Uterus (tissue), 4 donors: Measurements from ENCODE around the gene PROK1. TPM values are rescaled to one million over a fixed set of nuclear protein-coding genes. Genes with fewer than 3 reads are reported as not detected.

Experiments used
- DNase-seq, 2 donors: peaks; one replicate each; pipeline ENCODE4 v3.0.0-alpha.2; 2019 to 2020
- H3K27ac ChIP-seq, 2 donors: fragments of 200-600 bp; sonication (generic); 1 replicate in 1 of 2; 2 replicates in 1 of 2; pipeline ENCODE4 v1.5.1; 2016 to 2018
- H3K27me3 ChIP-seq, 2 donors: fragments of 200-600 bp; sonication (generic); one replicate each; pipeline ENCODE4 v1.5.1; 2018 to 2019; ENCODE audit warnings: control low read depth in 1 of 2
- H3K36me3 ChIP-seq, 2 donors: fragments of 200-600 bp; sonication (generic); one replicate each; pipeline ENCODE4 v1.5.1; 2019; ENCODE audit warnings: control low read depth in 1 of 2
- H3K4me1 ChIP-seq, 2 donors: fragments of 200-600 bp; sonication (generic); one replicate each; pipeline ENCODE4 v1.5.1; 2018 to 2019; ENCODE audit warnings: control low read depth in 1 of 2
- H3K4me3 ChIP-seq, 2 donors: fragments of 200-600 bp; sonication (generic); 1 replicate in 1 of 2; 2 replicates in 1 of 2; pipeline ENCODE4 v1.5.1; 2018 to 2019; ENCODE audit warnings: mild to moderate bottlenecking in 1 of 2
- H3K9me3 ChIP-seq, 2 donors: fragments of 200-600 bp; sonication (generic); one replicate each; pipeline ENCODE4 v1.5.1; 2019; ENCODE audit warnings: control low read depth in 1 of 2
- POLR2A ChIP-seq, 2 donors: fragments of 450-650 bp; IDR thresholded peaks; one replicate each; pipeline ENCODE4 v1.6.1; 2016; ENCODE audit warnings: antibody characterized with exemption in 2 of 2, mild to moderate bottlenecking in 1 of 2, moderate library complexity in 1 of 2
- intact Hi-C: fragments of 100-400 bp; cut with DNase I; formaldehyde crosslinking; loops from one replicate; pipeline ENCODE4 v1.15.1; 2023; ENCODE audit warnings: low total_unique reads
- total RNA-seq, 4 donors: library from RNA; depleted of rRNA in 3 of 4; stranded (reverse); fragments of >200 nt in 3 of 4; gene quantifications; one replicate each; pipeline versions ENCODE4 v1.1.0 to v1.2.4, GENCODE V29; 2014 to 2023
- TF ChIP-seq, protein P1 (sequence below), 4 experiments: fragments of 200-600 bp in 2 of 4; fragments of 450-650 bp in 2 of 4; sonication (generic) in 2 of 4; IDR thresholded peaks; one replicate each; pipeline ENCODE4 v1.5.1; 2016 to 2019; ENCODE audit warnings: antibody characterized with exemption in 4 of 4, mild to moderate bottlenecking in 2 of 4, moderate library complexity in 1 of 4
- donor health status: DM: yes; HTN: yes; CAD: no.

The PROK1 gene
- total RNA-seq, 4 donors from 2014 or later: 1.4 TPM; not detected in 3

- Histone ChIP-seq H3K27ac (no peak overlapping the region), H3K4me3 (peak overlapping the region in 1 of 2 donors; percentile 11), H3K36me3 (no peaks in the 10 kb centered on the region), H3K9me3 (no peaks in the 10 kb centered on the region), H3K4me1 (no peaks in the 10 kb centered on the region), H3K27me3 (no peaks in the 10 kb centered on the region)
- TF ChIP-seq, protein P1, sequence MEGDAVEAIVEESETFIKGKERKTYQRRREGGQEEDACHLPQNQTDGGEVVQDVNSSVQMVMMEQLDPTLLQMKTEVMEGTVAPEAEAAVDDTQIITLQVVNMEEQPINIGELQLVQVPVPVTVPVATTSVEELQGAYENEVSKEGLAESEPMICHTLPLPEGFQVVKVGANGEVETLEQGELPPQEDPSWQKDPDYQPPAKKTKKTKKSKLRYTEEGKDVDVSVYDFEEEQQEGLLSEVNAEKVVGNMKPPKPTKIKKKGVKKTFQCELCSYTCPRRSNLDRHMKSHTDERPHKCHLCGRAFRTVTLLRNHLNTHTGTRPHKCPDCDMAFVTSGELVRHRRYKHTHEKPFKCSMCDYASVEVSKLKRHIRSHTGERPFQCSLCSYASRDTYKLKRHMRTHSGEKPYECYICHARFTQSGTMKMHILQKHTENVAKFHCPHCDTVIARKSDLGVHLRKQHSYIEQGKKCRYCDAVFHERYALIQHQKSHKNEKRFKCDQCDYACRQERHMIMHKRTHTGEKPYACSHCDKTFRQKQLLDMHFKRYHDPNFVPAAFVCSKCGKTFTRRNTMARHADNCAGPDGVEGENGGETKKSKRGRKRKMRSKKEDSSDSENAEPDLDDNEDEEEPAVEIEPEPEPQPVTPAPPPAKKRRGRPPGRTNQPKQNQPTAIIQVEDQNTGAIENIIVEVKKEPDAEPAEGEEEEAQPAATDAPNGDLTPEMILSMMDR (IDR thresholded peaks at IDR 0.05): no peak
- no peak for TF ChIP-seq POLR2A (IDR thresholded peaks at IDR 0.05)
- intact Hi-C loops: no loop called here
- no peak for DNase-seq
Observed at GRCh38 chr1:110452330-110452729, 1.4 kb downstream of the PROK1 start.

DNA sequence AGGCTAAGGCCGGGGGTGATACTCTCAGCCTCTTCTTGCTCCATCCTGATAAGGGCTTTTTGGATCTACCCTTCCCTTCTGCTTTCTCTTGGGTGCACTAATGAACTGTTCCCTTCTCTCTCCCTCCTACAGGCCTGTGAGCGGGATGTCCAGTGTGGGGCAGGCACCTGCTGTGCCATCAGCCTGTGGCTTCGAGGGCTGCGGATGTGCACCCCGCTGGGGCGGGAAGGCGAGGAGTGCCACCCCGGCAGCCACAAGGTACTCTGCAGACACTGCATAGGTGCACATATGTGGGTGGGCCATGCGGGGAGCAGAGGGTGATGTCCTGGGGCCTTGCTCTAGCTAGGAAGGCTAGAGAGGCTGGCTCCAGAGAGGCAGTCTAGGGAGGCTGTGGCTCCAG is 2.9 kb downstream of the PROK1 start:
- no peak for DNase-seq
- Histone ChIP-seq H3K36me3 (no peaks in the 10 kb centered on the region), H3K9me3 (no peaks in the 10 kb centered on the region), H3K27me3 (no peaks in the 10 kb centered on the region), H3K4me1 (no peaks in the 10 kb centered on the region), H3K27ac (no peak overlapping the region), H3K4me3 (no peak overlapping the region)
- TF ChIP-seq, protein P1 (IDR thresholded peaks at IDR 0.05): no peak
- no peak for TF ChIP-seq POLR2A (IDR thresholded peaks at IDR 0.05)
- intact Hi-C loops: no loop called here

GRCh38 chr1:110454328-110454727 is 3.4 kb downstream of the PROK1 start:
- H3K36me3 ChIP-seq: no peaks in the 10 kb centered on the region
- no peak for DNase-seq
- no peak overlapping the region for H3K4me3 ChIP-seq
- no peaks in the 10 kb centered on the region for H3K27me3 ChIP-seq
- H3K27ac ChIP-seq: no peak overlapping the region
- no peaks in the 10 kb centered on the region for H3K9me3 ChIP-seq
- intact Hi-C loops: no loop called here
- TF ChIP-seq, protein P1 (IDR thresholded peaks at IDR 0.05): no peak
- H3K4me1 ChIP-seq: no peaks in the 10 kb centered on the region

- Histone ChIP-seq H3K4me1 (no peaks in the 10 kb centered on the region), H3K27ac (no peak overlapping the region), H3K27me3 (no peaks in the 10 kb centered on the region), H3K36me3 (no peaks in the 10 kb centered on the region), H3K4me3 (no peak overlapping the region), H3K9me3 (no peaks in the 10 kb centered on the region)
- TF ChIP-seq POLR2A (IDR thresholded peaks at IDR 0.05): no peak
- TF ChIP-seq, protein P1 (IDR thresholded peaks at IDR 0.05): no peak
- DNase-seq: no peak
- intact Hi-C loops: no loop called here
Observed at GRCh38 chr1:110455151-110455550, 4.2 kb downstream of the PROK1 start.

- DNase-seq: no peak
- H3K36me3 ChIP-seq: no peaks in the 10 kb centered on the region
- H3K4me3 ChIP-seq: no peak overlapping the region
- TF ChIP-seq POLR2A (IDR thresholded peaks at IDR 0.05): no peak
- TF ChIP-seq, protein P1 (IDR thresholded peaks at IDR 0.05): no peak
- H3K4me1 ChIP-seq: no peaks in the 10 kb centered on the region
- no peaks in the 10 kb centered on the region for H3K27me3 ChIP-seq
- no peak overlapping the region for H3K27ac ChIP-seq
- intact Hi-C loops: no loop called here
- no peaks in the 10 kb centered on the region for H3K9me3 ChIP-seq
Observed at GRCh38 chr1:110457206-110457605, 6.3 kb downstream of the PROK1 start.
